Measurements from ENCODE around the gene GRAMD2A. TPM values are rescaled to one million over a fixed set of nuclear protein-coding genes. Genes with fewer than 3 reads are reported as not detected.

Gene GRAMD2A
- total RNA-seq, 1 donor: 0.63 TPM

DNA sequence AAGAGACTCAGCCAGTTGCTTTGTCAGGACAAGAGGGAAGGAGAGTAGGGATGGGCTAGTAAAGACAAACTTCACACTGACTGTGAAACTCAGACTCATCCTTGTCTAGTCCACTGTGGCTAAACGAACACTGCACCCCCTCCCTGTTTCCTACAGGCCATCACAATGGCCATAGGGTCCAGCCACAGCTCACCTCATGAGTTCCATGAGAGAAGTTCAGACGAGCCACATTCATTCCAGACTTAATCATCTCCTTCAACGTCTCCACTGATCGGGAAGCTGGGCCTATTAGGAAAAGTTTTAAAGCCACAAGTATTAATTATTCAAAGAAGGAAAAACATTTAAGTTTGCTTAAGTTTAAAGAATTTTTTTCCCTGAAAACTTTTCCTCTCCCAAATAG lies 19.6 kb upstream of the GRAMD2A start:
- H3K4me3 ChIP-seq (ENCODE audit: low read depth, low read length): no peak overlapping the region
- DNase-seq (ENCODE audit: low read depth): no peak
- TF ChIP-seq, protein P1, sequence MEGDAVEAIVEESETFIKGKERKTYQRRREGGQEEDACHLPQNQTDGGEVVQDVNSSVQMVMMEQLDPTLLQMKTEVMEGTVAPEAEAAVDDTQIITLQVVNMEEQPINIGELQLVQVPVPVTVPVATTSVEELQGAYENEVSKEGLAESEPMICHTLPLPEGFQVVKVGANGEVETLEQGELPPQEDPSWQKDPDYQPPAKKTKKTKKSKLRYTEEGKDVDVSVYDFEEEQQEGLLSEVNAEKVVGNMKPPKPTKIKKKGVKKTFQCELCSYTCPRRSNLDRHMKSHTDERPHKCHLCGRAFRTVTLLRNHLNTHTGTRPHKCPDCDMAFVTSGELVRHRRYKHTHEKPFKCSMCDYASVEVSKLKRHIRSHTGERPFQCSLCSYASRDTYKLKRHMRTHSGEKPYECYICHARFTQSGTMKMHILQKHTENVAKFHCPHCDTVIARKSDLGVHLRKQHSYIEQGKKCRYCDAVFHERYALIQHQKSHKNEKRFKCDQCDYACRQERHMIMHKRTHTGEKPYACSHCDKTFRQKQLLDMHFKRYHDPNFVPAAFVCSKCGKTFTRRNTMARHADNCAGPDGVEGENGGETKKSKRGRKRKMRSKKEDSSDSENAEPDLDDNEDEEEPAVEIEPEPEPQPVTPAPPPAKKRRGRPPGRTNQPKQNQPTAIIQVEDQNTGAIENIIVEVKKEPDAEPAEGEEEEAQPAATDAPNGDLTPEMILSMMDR (IDR thresholded peaks at IDR 0.05; ENCODE audit: insufficient read depth, low read length): no peak

DNA sequence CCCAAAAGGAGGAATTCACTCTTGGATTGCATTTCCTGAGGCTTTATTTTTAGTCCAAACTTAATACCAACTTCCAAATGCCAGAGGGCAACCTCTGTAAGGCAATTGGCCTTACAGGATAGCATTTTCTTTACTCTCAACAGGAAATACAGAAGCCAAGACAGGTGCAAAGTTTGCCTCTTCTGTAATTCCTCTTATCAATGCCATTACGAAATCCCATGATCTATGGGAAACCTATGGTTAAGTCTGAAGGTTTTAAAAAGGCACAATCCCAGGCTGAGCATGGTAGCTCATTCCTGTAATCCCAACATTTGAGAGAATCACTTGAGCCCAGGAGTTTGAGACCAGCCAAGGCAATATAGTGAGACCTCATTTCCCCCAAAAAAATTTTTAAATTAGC lies 18.5 kb upstream of the GRAMD2A start:
- TF ChIP-seq, protein P1 (IDR thresholded peaks at IDR 0.05; ENCODE audit: insufficient read depth, low read length): no peak
- DNase-seq (ENCODE audit: low read depth): no peak
- no peak overlapping the region for H3K4me3 ChIP-seq (ENCODE audit: low read depth, low read length)

DNA sequence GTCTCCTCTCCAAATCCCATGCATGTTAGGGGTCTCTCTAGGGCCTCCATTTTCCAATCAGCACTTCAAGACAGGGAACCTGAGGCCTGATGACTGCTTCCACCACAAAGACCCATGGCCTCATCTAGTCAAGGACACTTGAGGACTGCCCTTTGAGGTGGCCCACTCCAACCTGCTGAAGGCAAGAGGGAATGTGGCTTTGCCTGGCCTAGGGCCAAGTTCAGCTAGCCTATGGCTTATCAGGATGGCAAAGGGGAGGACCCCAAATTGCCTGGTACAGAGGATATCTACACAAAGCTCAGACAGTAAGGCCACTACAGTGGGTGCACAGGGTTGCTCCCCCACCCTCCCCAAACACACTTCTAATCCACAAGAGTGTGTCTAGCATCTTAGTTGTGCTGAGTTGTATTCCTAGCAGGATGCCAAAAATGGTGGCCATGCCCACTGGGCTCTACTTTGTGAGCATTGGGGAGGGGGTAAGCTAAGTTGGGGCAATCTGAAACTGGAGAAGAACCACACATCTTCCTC lies 10.0 kb upstream of the GRAMD2A start:
- TF ChIP-seq, protein P1 (IDR thresholded peaks at IDR 0.05; ENCODE audit: insufficient read depth, low read length): no peak
- H3K4me3 ChIP-seq (ENCODE audit: low read depth, low read length): no peak overlapping the region
- DNase-seq (ENCODE audit: low read depth): no peak

DNA sequence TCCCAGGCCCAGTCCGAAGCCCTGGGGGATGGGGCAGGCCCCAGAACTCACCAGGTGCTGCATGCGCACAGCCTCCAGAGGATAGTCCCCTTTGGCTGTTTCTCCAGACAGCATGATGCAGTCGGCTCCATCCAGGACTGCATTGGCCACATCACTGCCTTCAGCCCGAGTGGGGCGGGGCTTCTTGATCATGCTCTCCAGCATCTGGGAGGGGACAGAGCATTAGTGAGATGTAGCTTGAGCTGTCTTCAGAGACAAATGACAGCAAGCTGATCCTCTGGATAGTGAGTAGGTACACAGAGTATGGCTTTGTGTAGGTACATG lies 9.1 kb upstream of the GRAMD2A start:
- no peak overlapping the region for H3K4me3 ChIP-seq (ENCODE audit: low read depth, low read length)
- TF ChIP-seq, protein P1 (IDR thresholded peaks at IDR 0.05; ENCODE audit: insufficient read depth, low read length): no peak
- no peak for DNase-seq (ENCODE audit: low read depth)

DNA sequence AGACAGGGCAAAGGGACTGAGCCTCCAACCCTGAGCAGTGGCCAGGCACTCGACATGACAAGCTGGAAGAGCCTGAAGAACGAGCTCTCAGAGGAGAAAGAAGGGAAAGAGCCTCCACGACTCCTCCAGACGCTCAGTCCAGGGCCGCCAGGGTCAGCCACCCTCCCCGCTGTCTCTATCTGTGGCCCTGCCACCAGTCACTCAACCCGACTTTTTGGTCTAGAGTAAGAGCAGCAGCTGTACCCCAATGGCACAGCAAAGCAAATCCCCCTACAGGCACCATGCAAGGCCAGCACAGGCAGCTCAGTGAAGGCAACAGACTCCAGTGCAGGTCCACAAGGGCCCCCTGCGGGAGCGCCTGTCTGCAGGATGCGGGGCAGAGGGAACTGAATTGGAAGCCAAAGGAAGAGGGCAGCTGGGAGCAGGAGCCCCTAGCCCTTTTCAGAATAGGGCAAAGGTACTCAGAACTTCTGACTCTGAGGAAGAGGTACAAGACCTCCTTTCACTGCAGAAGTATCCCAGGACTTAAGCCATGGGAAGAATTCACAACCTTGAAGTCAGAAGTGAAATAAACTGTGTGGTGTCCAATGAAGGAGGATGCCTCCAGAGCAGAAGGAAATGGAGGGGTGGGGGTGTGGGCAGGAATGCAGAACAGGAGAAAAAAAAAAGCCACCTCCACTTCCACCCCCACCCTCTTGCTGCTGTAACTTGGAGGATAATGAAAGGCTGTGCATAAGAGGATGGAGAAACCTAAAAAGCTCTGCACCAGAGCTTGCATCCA lies 8.5 kb upstream of the GRAMD2A start:
- H3K4me3 ChIP-seq (ENCODE audit: low read depth, low read length): no peak overlapping the region
- DNase-seq (ENCODE audit: low read depth): no peak
- TF ChIP-seq, protein P1 (IDR thresholded peaks at IDR 0.05; ENCODE audit: insufficient read depth, low read length): no peak

DNA sequence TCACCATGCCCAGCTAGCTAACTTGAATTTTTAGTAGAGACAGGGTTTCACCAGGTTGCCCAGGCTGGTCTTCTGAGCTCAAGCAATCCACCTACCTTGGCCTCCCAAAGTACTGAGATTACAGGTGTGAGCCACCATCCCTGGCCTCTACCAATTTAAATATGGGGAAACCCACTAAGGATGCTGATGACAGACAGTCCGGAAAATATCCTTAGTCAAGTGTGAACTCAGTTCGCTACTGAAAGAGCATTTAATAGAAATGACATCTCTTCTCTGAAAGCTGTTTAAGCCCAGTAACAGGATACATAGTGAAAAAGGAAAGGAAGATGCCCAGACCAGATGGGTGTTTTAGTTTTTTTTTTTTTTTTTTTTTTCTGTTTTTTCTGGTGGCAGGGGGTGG lies 7.7 kb upstream of the GRAMD2A start:
- no peak overlapping the region for H3K4me3 ChIP-seq (ENCODE audit: low read depth, low read length)
- DNase-seq (ENCODE audit: low read depth): no peak
- TF ChIP-seq, protein P1 (IDR thresholded peaks at IDR 0.05; ENCODE audit: insufficient read depth, low read length): no peak

DNA sequence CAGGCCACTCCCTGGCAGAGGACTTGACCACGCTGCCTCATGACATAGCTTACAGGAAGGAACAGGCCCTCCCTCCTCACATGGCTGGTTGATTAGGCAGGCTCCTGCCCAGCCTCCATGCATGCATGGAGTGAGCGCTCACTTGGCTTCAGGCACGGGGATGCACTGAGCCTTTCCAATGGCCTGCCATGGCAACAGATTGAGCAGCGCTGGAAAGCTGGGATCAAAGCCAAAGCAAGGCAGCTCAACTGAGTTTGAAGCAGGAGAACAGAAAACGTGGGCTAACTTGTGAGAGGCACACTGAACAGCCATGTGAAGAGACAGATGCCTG lies 5.9 kb upstream of the GRAMD2A start:
- peak; percentile 96 for DNase-seq (ENCODE audit: low read depth)
- TF ChIP-seq, protein P1 (IDR thresholded peaks at IDR 0.05; ENCODE audit: insufficient read depth, low read length): no peak
- no peak overlapping the region for H3K4me3 ChIP-seq (ENCODE audit: low read depth, low read length)
